ENCODE data around the gene PLAAT1.

PLAAT1 gene

DNA sequence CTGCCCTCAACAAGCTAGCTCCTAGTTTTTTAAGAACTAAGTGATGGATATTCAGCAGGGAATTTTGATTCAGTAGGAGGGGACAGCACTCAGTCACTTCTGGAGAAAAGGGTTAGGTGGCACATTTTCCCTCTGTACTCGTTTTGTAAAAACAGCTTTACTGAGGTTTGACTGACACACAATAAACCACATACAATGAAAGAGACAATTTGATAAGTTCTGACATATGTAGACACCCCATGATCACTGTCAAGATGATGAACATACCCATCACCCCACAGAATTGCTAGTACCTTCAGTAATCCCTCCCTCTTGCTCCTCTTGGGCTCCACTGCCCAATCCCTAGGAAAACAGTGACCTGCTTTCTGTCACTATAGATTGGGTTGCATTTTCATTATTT is 29.0 kb upstream of the PLAAT1 start:
- H3K4me3 ChIP-seq (ENCODE audit: low read depth, low read length): no peak overlapping the region
- TF ChIP-seq, protein P1, sequence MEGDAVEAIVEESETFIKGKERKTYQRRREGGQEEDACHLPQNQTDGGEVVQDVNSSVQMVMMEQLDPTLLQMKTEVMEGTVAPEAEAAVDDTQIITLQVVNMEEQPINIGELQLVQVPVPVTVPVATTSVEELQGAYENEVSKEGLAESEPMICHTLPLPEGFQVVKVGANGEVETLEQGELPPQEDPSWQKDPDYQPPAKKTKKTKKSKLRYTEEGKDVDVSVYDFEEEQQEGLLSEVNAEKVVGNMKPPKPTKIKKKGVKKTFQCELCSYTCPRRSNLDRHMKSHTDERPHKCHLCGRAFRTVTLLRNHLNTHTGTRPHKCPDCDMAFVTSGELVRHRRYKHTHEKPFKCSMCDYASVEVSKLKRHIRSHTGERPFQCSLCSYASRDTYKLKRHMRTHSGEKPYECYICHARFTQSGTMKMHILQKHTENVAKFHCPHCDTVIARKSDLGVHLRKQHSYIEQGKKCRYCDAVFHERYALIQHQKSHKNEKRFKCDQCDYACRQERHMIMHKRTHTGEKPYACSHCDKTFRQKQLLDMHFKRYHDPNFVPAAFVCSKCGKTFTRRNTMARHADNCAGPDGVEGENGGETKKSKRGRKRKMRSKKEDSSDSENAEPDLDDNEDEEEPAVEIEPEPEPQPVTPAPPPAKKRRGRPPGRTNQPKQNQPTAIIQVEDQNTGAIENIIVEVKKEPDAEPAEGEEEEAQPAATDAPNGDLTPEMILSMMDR (IDR thresholded peaks at IDR 0.05; ENCODE audit: insufficient read depth, low read depth, low read length, missing control alignments): no peak
- DNase-seq (ENCODE audit: low read depth): no peak

DNA sequence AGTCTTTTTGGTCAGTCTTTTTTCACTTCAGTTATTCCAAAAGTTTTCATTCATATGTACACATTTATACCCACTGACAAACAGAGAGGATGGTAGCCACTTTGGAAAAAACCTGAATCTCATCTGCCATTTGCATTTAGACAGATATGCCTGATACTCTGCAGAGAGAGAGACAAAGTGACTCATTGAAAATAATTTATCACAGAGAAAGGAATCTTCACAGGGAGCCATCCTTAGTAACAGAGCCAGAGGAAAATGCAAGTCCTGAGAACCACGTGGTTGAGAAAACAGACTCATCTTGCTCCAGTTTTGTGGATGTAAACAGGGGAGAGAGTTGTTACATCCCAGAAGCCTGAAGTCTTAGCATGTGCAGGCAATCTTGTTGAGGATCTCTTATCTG is 28.2 kb upstream of the PLAAT1 start:
- DNase-seq (ENCODE audit: low read depth): no peak
- TF ChIP-seq, protein P1 (IDR thresholded peaks at IDR 0.05; ENCODE audit: insufficient read depth, low read depth, low read length, missing control alignments): no peak
- H3K4me3 ChIP-seq (ENCODE audit: low read depth, low read length): no peak overlapping the region

DNA sequence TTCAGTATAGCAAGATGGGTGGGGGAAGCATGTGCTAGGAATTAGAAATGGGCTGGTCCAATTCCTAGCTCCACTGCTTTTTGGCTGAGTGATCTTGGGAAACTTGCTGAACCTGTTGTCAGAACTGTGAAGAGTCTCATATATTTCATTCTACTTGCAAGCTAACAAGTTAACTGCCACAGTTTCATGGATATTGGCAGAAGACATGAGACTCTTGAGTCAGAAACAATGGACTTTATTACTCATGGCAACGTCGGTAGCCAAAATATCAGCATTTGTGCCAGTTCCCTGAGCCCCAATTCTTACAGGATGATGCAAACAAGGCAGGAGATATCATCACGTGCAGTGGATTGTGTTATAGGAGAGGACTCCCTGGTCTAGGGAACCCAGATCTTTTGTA is 26.6 kb upstream of the PLAAT1 start:
- no peak overlapping the region for H3K4me3 ChIP-seq (ENCODE audit: low read depth, low read length)
- DNase-seq (ENCODE audit: low read depth): no peak
- TF ChIP-seq, protein P1 (IDR thresholded peaks at IDR 0.05; ENCODE audit: insufficient read depth, low read depth, low read length, missing control alignments): no peak

DNA sequence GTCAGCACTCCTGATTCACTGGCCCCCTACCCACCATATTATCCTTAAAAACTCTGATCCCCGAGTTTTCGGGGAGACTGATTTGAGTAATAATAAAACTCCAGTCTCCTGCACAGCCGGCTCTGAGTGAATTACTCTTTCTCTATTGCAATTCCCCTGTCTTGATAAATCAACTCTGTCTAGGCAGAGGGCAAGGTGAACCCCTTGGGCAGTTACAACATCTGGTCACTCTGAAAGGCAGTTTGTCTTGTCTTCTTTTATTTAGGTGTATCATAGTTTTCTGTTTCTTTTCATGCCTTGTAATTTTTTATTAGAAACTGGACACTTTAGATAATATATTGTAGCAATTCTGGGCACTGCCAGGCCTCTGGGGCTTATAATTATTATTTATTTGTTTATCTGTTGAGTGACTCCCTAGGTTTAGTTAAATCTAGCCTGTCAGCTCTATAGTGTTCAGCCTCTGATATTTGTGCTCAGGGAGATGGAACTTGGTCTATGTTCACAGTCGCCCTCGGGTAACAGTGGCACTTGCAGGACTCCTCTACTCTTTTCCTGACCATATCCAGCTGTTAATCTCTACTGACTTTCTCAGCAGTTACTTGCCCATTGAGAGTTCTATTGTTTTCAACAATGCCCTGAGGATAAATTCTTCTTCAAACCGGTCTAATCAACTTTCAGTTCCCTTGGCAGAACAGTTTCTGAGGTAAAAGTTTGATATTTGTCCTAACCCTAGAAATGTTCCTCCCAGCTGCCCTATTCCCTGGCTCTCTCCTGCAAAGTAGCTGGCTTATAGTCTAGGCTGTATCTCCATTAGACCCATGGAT is 15.5 kb upstream of the PLAAT1 start:
- H3K4me3 ChIP-seq (ENCODE audit: low read depth, low read length): no peak overlapping the region
- TF ChIP-seq, protein P1 (IDR thresholded peaks at IDR 0.05; ENCODE audit: insufficient read depth, low read depth, low read length, missing control alignments): no peak
- DNase-seq (ENCODE audit: low read depth): no peak

DNA sequence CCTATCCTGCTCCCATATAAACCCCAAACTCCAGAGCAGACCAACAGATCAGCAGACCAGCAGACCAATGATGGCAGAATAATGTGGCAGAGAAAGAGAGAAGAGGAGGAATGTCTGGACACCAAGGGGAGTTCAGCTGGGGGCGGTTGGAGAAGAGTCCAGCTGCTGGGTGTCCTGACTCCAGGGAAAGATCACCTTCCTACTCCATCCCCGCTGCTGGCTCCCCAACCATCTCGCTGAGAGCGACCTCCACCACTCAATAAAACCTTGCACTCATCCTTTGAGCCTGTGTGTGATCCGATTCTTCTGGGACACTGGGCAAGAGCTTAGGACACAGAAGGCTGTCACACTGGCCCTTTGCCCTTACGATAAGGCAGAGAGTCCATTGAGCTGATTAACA is 12.8 kb upstream of the PLAAT1 start:
- no peak for DNase-seq (ENCODE audit: low read depth)
- no peak overlapping the region for H3K4me3 ChIP-seq (ENCODE audit: low read depth, low read length)
- TF ChIP-seq, protein P1 (IDR thresholded peaks at IDR 0.05; ENCODE audit: insufficient read depth, low read depth, low read length, missing control alignments): no peak

DNA sequence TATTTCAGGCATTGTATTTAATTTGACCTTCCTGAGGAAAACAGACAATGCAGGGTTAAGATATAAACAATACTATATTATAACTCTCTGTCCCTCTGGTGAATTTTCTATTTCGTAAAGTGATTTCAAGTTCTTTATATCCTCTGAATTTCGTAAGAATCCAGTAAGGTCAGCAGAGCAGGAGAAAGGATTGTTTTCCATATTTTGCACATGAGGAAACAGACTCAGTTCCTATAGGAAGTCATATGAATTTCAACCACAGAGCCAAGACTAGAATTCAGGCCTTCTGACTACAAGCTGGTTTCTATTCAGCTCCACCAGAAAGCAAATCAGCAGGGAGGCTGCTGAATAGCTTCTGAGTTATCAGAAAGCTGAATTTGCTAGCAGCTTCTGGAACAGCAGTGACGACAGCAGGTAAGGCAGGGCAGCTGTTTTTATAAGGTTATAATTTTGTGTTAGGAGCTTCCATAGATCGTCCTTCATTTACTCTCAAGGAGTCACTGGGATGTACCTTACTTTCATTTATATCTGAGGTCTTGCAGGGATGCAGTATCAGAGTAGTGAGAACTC is 11.1 kb upstream of the PLAAT1 start:
- DNase-seq (ENCODE audit: low read depth): no peak
- H3K4me3 ChIP-seq (ENCODE audit: low read depth, low read length): no peak overlapping the region
- TF ChIP-seq, protein P1 (IDR thresholded peaks at IDR 0.05; ENCODE audit: insufficient read depth, low read depth, low read length, missing control alignments): no peak
